AG09309 (cell line): ENCODE results near the gene RNF207.

ENCODE experiments used
- DNase-seq: peaks from one replicate; pipeline ENCODE4 v3.0.0-alpha.2; 2010; ENCODE audit warnings: low read depth
- H3K4me3 ChIP-seq: 2 replicates; pipeline ENCODE4 v1.5.1; 2011; ENCODE audit warnings: mild to moderate bottlenecking, low read depth, low read length, moderate library complexity; ENCODE audit not compliant: control insufficient read depth
- TF ChIP-seq, protein P1 (sequence below): IDR thresholded peaks from 2 replicates; pipeline ENCODE4 v1.5.1; 2011; ENCODE audit warnings: mild to moderate bottlenecking, low read depth, low read length, inconsistent platforms; ENCODE audit not compliant: insufficient read depth, control insufficient read depth; ENCODE audit errors: missing control alignments

Gene RNF207

DNA sequence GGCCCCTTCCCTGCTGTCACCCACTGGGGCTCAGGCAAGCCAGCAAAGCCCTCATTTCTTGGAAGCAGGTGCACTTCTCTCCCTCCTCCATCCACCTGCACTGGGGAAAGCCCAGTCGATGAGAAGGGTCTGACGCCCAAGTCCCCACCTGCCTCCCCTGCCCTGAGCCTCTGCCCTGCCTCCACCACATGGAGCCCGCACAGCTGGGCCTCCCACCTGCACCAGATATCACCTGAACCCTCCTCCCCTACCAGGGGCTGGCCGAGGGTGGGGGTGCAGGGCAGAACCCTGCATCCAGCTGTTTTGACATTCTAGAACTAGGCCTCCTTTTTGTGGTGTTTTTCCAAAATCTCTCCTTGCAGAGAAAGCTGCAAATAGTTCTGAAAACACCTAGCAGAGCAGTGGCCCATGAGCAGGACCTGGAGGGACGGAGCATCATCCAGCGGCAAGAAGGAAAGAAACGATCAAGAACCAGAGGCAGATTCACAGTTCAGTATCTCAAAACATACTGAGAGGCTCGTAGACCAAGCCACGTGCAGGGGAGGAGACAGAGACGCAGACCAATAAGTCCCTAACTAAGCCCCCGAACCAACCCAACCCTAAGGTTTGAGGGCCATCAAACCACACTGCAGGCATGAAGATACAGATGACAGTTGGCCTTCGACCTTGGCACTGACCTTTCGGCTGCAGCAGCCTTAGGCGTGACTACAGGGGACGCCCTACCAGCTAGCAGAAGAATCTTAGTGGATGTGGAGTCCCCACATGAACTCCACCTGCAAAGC lies 42.5 kb upstream of the RNF207 start:
- TF ChIP-seq, protein P1, sequence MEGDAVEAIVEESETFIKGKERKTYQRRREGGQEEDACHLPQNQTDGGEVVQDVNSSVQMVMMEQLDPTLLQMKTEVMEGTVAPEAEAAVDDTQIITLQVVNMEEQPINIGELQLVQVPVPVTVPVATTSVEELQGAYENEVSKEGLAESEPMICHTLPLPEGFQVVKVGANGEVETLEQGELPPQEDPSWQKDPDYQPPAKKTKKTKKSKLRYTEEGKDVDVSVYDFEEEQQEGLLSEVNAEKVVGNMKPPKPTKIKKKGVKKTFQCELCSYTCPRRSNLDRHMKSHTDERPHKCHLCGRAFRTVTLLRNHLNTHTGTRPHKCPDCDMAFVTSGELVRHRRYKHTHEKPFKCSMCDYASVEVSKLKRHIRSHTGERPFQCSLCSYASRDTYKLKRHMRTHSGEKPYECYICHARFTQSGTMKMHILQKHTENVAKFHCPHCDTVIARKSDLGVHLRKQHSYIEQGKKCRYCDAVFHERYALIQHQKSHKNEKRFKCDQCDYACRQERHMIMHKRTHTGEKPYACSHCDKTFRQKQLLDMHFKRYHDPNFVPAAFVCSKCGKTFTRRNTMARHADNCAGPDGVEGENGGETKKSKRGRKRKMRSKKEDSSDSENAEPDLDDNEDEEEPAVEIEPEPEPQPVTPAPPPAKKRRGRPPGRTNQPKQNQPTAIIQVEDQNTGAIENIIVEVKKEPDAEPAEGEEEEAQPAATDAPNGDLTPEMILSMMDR, result no peak
- H3K4me3 ChIP-seq, result no peak overlapping the region
- DNase-seq, result no peak

DNA sequence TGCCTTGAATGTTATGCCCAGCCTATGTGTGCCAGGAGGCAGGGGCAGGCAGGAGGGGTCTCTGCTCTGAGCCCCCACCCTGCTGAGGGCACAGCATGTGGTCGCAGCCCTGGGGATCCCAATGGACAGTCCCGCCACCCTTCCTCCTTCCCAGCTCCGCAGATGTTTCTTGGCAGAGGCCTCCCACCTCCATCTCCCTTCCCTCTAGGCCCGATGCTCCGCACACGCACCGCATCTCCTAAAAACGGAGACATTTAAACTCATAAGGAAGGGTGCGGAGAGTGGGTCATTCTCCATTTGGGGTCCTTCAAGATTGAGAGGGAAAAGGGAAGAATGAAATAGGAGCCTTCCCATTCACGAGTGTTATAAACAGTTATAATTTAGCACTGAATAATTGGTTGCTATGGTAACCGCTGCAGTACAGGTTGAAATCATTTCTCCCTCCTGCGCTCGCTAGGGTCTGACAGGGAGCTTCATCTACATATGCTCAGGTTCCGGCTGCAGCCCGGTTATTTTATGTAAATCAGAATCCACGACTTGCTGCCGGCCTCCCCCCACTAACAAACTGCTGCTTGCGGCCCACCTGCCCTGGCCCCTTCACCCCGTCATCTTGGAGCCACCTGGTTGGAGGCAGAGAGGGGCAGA lies 41.8 kb upstream of the RNF207 start:
- no peak for DNase-seq
- TF ChIP-seq, protein P1, result no peak
- no peak overlapping the region for H3K4me3 ChIP-seq

- no peak overlapping the region for H3K4me3 ChIP-seq
- DNase-seq, result no peak
- TF ChIP-seq, protein P1, result no peak
These were observed 40.9 kb upstream of the RNF207 start for GRCh38 chr1:6165027-6165426.

DNA sequence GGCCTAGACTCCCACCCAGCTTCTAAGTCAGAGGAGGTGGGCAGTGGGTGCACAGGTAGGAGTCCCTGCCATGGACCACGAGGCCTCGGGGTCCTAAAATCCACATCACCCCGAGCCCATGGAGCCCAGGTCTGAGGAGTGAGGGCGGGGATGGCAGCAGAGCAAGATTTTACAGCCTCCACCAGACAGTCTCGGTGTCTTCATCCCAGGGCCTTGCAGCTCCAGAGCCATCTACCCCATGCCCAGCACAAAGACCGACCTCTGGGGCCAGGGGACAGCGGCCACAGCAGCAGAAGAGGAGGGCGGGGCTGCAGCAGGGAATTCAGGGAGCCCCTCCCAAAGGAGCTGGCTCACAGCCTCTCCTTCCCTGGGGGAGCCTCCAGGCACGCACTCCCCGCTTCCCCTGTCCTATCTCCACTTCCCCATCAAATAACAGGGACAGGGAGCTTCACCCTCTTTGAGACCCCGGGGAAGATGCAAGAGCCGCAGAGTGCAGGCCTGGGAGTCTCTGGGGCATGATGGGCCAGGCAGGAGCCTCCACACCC lies 40.4 kb upstream of the RNF207 start:
- no peak overlapping the region for H3K4me3 ChIP-seq
- DNase-seq, result no peak
- TF ChIP-seq, protein P1, result no peak

GRCh38 chr1:6166221-6166620 lies 39.7 kb upstream of the RNF207 start:
- TF ChIP-seq, protein P1, result no peak
- DNase-seq, result no peak
- H3K4me3 ChIP-seq, result no peak overlapping the region

- TF ChIP-seq, protein P1, result no peak
- DNase-seq, result no peak
- no peak overlapping the region for H3K4me3 ChIP-seq
These were observed 39.1 kb upstream of the RNF207 start for GRCh38 chr1:6166655-6167390.
